Testis (tissue), 3 donors: Measurements from ENCODE around the gene IFITM10. TPM values are rescaled to one million over a fixed set of nuclear protein-coding genes. Genes with fewer than 3 reads are reported as not detected.

ENCODE experiments used
- DNase-seq: peaks from one replicate; pipeline ENCODE4 v3.0.0-alpha.2; 2019
- H3K27ac ChIP-seq, 2 donors: fragments of 200-600 bp; sonication (generic); one replicate each; pipeline ENCODE4 v1.5.1; 2019
- H3K27me3 ChIP-seq: fragments of 200-600 bp; sonication (generic); one replicate; pipeline ENCODE4 v1.5.1; 2019
- H3K36me3 ChIP-seq: fragments of 200-600 bp; sonication (generic); one replicate; pipeline ENCODE4 v1.5.1; 2017; ENCODE audit warnings: low read depth; ENCODE audit errors: missing control alignments
- H3K4me1 ChIP-seq: fragments of 200-600 bp; sonication (generic); one replicate; pipeline ENCODE4 v1.5.1; 2019
- H3K4me3 ChIP-seq, 2 donors: fragments of 200-600 bp; sonication (generic); one replicate each; pipeline ENCODE4 v1.5.1; 2017 to 2019
- H3K9me3 ChIP-seq: fragments of 200-600 bp; sonication (generic); one replicate; pipeline ENCODE4 v1.5.1; 2017
- CTCF ChIP-seq, 3 experiments: fragments of 450-650 bp in 2 of 3; fragments of 200-600 bp in 1 of 3; sonication (generic) in 1 of 3; IDR thresholded peaks; one replicate each; pipeline ENCODE4 v1.5.1; 2016 to 2019; ENCODE audit warnings: antibody characterized with exemption in 3 of 3, mild to moderate bottlenecking in 2 of 3, moderate library complexity in 1 of 3
- POLR2A ChIP-seq: fragments of 450-650 bp; IDR thresholded peaks from one replicate; pipeline ENCODE4 v1.6.1; 2017; ENCODE audit warnings: antibody characterized with exemption, mild to moderate bottlenecking, moderate library complexity
- WGBS, 2 donors: methylation state at CpG; one replicate each; pipeline ENCODE4 v1.1.5; 2018; 5-methylcytosine and 5-hydroxymethylcytosine counted together
- intact Hi-C: fragments of 100-400 bp; cut with DNase I; formaldehyde crosslinking; loops from one replicate; pipeline ENCODE4 v1.15.1; 2023; ENCODE audit warnings: low total_unique reads
- polyA plus RNA-seq: library from polyadenylated mRNA; stranded (reverse); fragments of 350-450 nt; fragmentation: Illumina TruSeq; extraction: RNeasy Lipid Tissue Mini Kit (QIAGEN cat#74804); gene quantifications from one replicate; pipeline ENCODE4 v1.2.3, GENCODE V29; 2014; ENCODE audit warnings: low read depth, low replicate concordance; ENCODE audit not compliant: insufficient read depth
- total RNA-seq, 2 donors: library from RNA; depleted of rRNA; stranded (reverse); fragments of >200 nt; gene quantifications; one replicate each; pipeline ENCODE4 v1.2.3, GENCODE V29; 2016

Gene IFITM10
- total and polyA plus RNA-seq, 3 donors from 2014 or later, result 2.6 to 9.6 (median 6.0) TPM

- Histone ChIP-seq H3K36me3 (no peaks in the 10 kb centered on the region), H3K9me3 (no peaks in the 10 kb centered on the region), H3K27ac (no peak overlapping the region), H3K4me3 (no peak overlapping the region), H3K4me1 (no peaks in the 10 kb centered on the region), H3K27me3 (no peaks in the 10 kb centered on the region)
- DNase-seq, result no peak
- TF ChIP-seq POLR2A, result no peak
- no peak for TF ChIP-seq CTCF (IDR thresholded peaks at IDR 0.05)
- WGBS, 2 donors, result 81 to 89% methylated on average over 23 of the region's 23 CpGs
- intact Hi-C loops, result no loop called here
Measured at GRCh38 chr11:1784761-1785650, 34.6 kb upstream of the IFITM10 start.

GRCh38 chr11:1783725-1784529 is 33.5 kb upstream of the IFITM10 start:
- H3K4me1 ChIP-seq, result no peaks in the 10 kb centered on the region
- no peak overlapping the region for H3K4me3 ChIP-seq
- no peak for DNase-seq
- intact Hi-C loops, result no loop called here
- TF ChIP-seq CTCF (IDR thresholded peaks at IDR 0.05), result no peak
- TF ChIP-seq POLR2A, result no peak
- H3K27me3 ChIP-seq, result no peaks in the 10 kb centered on the region
- WGBS, 2 donors, result 82% methylated on average over 20 to 24 of the region's 24 CpGs
- no peaks in the 10 kb centered on the region for H3K9me3 ChIP-seq
- no peak overlapping the region for H3K27ac ChIP-seq
- no peaks in the 10 kb centered on the region for H3K36me3 ChIP-seq

GRCh38 chr11:1782831-1783724 is 32.7 kb upstream of the IFITM10 start:
- DNase-seq, result no peak
- Histone ChIP-seq H3K9me3 (no peaks in the 10 kb centered on the region), H3K36me3 (no peaks in the 10 kb centered on the region), H3K4me1 (no peaks in the 10 kb centered on the region), H3K27me3 (no peaks in the 10 kb centered on the region), H3K4me3 (no peak overlapping the region), H3K27ac (no peak overlapping the region)
- intact Hi-C loops, result no loop called here
- TF ChIP-seq CTCF (IDR thresholded peaks at IDR 0.05) (no peak), POLR2A (no peak)
- 78 to 80% methylated on average over 20 of the region's 20 CpGs for WGBS, 2 donors

GRCh38 chr11:1782031-1782590 is 31.7 kb upstream of the IFITM10 start:
- TF ChIP-seq CTCF (IDR thresholded peaks at IDR 0.05) (no peak), POLR2A (no peak)
- no peaks in the 10 kb centered on the region for H3K27me3 ChIP-seq
- no peaks in the 10 kb centered on the region for H3K36me3 ChIP-seq
- no peak for DNase-seq
- H3K4me3 ChIP-seq, result no peak overlapping the region
- no peaks in the 10 kb centered on the region for H3K9me3 ChIP-seq
- H3K27ac ChIP-seq, result no peak overlapping the region
- intact Hi-C loops, result no loop called here
- H3K4me1 ChIP-seq, result no peaks in the 10 kb centered on the region
- WGBS, 2 donors, result 84 to 92% methylated on average over 13 of the region's 13 CpGs
